GM12878 (cell line): ENCODE results near the gene MS4A12. TPM values are rescaled to one million over a fixed set of nuclear protein-coding genes. Genes with fewer than 3 reads are reported as not detected.
A peak's percentile ranks its signal among the peaks of the same experiment; 100 is the strongest.

Experiments used
- ATF7 ChIP-seq: fragments of 450-650 bp; IDR thresholded peaks from 2 replicates; pipeline ENCODE4 v1.6.1; 2016; ENCODE audit warnings: low read depth, mild to moderate bottlenecking
- BCL11A ChIP-seq: IDR thresholded peaks from 2 replicates; pipeline ENCODE4 v1.6.1; 2011; ENCODE audit warnings: low read depth, low read length
- BCLAF1 ChIP-seq: fragments of 450-650 bp; IDR thresholded peaks from 2 replicates; pipeline ENCODE4 v1.6.1; 2017; ENCODE audit warnings: antibody characterized with exemption, mild to moderate bottlenecking, moderate library complexity
- CBFB ChIP-seq: IDR thresholded peaks from 2 replicates; pipeline ENCODE4 v1.6.1; 2016; ENCODE audit warnings: antibody characterized with exemption, low read depth
- CEBPB ChIP-seq, 2 experiments: fragments of 150-350 bp in 1 of 2; IDR thresholded peaks; 2 replicates each; pipeline ENCODE4 v1.6.1; 2012 to 2014; ENCODE audit warnings: low read depth in 2 of 2, low read length in 2 of 2, borderline replicate concordance in 1 of 2, inconsistent platforms in 1 of 2
- CHD1 ChIP-seq: IDR thresholded peaks from 2 replicates; pipeline ENCODE4 v1.6.1; 2012; ENCODE audit warnings: low read depth, low read length, improper control_type of control experiment
- CHD4 ChIP-seq: fragments of 200-600 bp; sonication (generic); IDR thresholded peaks from 2 replicates; pipeline ENCODE4 v1.6.1; 2016; ENCODE audit warnings: mild to moderate bottlenecking
- CREM ChIP-seq: IDR thresholded peaks from 2 replicates; pipeline ENCODE4 v1.6.1; 2014; ENCODE audit warnings: antibody characterized with exemption, low read depth
- DPF2 ChIP-seq: fragments of 450-650 bp; IDR thresholded peaks from 2 replicates; pipeline ENCODE4 v1.6.1; 2017; ENCODE audit warnings: mild to moderate bottlenecking
- FOXM1 ChIP-seq: IDR thresholded peaks from 2 replicates; pipeline ENCODE4 v1.6.1; 2012; ENCODE audit warnings: low read depth, mild to moderate bottlenecking, inconsistent platforms, low read length, moderate library complexity
- IKZF2 ChIP-seq, 2 experiments: fragments of 450-650 bp; IDR thresholded peaks; 2 replicates each; pipeline ENCODE4 v1.6.1; 2017; ENCODE audit warnings: mild to moderate bottlenecking in 2 of 2, moderate library complexity in 2 of 2
- IRF4 ChIP-seq: IDR thresholded peaks from 2 replicates; pipeline ENCODE4 v1.6.1; 2011; ENCODE audit warnings: low read depth, low read length
- JUNB ChIP-seq: IDR thresholded peaks from 2 replicates; pipeline ENCODE4 v1.6.1; 2016; ENCODE audit warnings: antibody characterized with exemption, mild to moderate bottlenecking
- LARP7 ChIP-seq: fragments of 450-650 bp; IDR thresholded peaks from 2 replicates; pipeline ENCODE4 v1.6.1; 2017; ENCODE audit warnings: mild to moderate bottlenecking
- MAX ChIP-seq: IDR thresholded peaks from 2 replicates; pipeline ENCODE4 v1.6.1; 2012; ENCODE audit warnings: low read depth, low read length, improper control_type of control experiment
- MTA2 ChIP-seq: fragments of 450-650 bp; IDR thresholded peaks from 2 replicates; pipeline ENCODE4 v1.6.1; 2016; ENCODE audit warnings: low read depth, mild to moderate bottlenecking, moderate library complexity
- NFYA ChIP-seq: IDR thresholded peaks from 2 replicates; pipeline ENCODE4 v1.6.1; 2011; ENCODE audit warnings: low read depth, mild to moderate bottlenecking, low read length, improper control_type of control experiment, borderline replicate concordance
- NKRF ChIP-seq: fragments of 450-650 bp; conservative IDR thresholded peaks from 2 replicates; pipeline ENCODE4 v1.6.1; 2017; ENCODE audit warnings: mild to moderate bottlenecking, moderate library complexity
- NR2F1 ChIP-seq: fragments of 450-650 bp; conservative IDR thresholded peaks from 2 replicates; pipeline ENCODE4 v1.6.1; 2017; ENCODE audit warnings: mild to moderate bottlenecking
- POLR2AphosphoS2 ChIP-seq: IDR thresholded peaks from 2 replicates; pipeline ENCODE4 v1.6.1; 2011; ENCODE audit warnings: low read depth, mild to moderate bottlenecking, low read length, improper control_type of control experiment, moderate library complexity
- POLR2AphosphoS5 ChIP-seq: IDR thresholded peaks from 2 replicates; pipeline ENCODE4 v1.6.1; 2011; ENCODE audit warnings: mild to moderate bottlenecking, low read length, inconsistent platforms
- RUNX3 ChIP-seq: IDR thresholded peaks from 2 replicates; pipeline ENCODE4 v1.6.1; 2012; ENCODE audit warnings: low read length, inconsistent platforms
- SMC3 ChIP-seq: IDR thresholded peaks from 2 replicates; pipeline ENCODE4 v1.6.1; 2011; ENCODE audit warnings: low read length, improper control_type of control experiment, borderline replicate concordance
- SUPT20H ChIP-seq: IDR thresholded peaks from 2 replicates; pipeline ENCODE4 v1.6.1; 2011; ENCODE audit warnings: low read depth, mild to moderate bottlenecking, low read length, moderate library complexity, borderline replicate concordance; ENCODE audit not compliant: control insufficient read depth
- TBL1XR1 ChIP-seq: IDR thresholded peaks from 2 replicates; pipeline ENCODE4 v1.6.1; 2012; ENCODE audit warnings: low read depth, low read length, improper control_type of control experiment
- TCF7 ChIP-seq: IDR thresholded peaks from 2 replicates; pipeline ENCODE4 v1.6.1; 2014; ENCODE audit warnings: antibody characterized with exemption, borderline replicate concordance
- ZBED1 ChIP-seq: IDR thresholded peaks from 2 replicates; pipeline ENCODE4 v1.6.1; 2016; ENCODE audit warnings: borderline replicate concordance
- ZNF24 ChIP-seq: fragments of 450-650 bp; IDR thresholded peaks from 2 replicates; pipeline ENCODE4 v1.6.1; 2017; ENCODE audit warnings: antibody characterized with exemption, mild to moderate bottlenecking
- ZNF274 ChIP-seq: IDR thresholded peaks from one replicate; pipeline ENCODE4 v1.8.0; 2011; ENCODE audit not compliant: insufficient read length, insufficient read depth
- ZZZ3 ChIP-seq: IDR thresholded peaks from 2 replicates; pipeline ENCODE4 v1.6.1; 2011; ENCODE audit warnings: low read depth; ENCODE audit not compliant: control insufficient read depth, insufficient read length
- polyA plus RNA-seq, 11 experiments: library from polyadenylated mRNA; depleted of rRNA in 4 of 11; unstranded in 6 of 11; stranded (reverse) in 5 of 11; fragments of >200 nt; fragmentation: Nextera tagmentation in 4 of 11; fragmentation: Illumina TruSeq in 1 of 11; extraction: Ambion mirVana in 4 of 11; extraction: Trizol in 1 of 11; gene quantifications; 1 replicate in 1 of 11; 2 replicates in 10 of 11; pipeline versions ENCODE4 v1.2.1 to v1.2.3, GENCODE V29; 2011 to 2016; ENCODE audit warnings: inconsistent platforms in 2 of 11, missing spikeins in 2 of 11, low read depth in 1 of 11
- total RNA-seq, 4 experiments: library from RNA; depleted of rRNA in 3 of 4; stranded (reverse); fragments of >200 nt in 3 of 4; fragmentation: Illumina TruSeq in 1 of 4; extraction: Trizol in 1 of 4; gene quantifications; 2 replicates each; pipeline versions ENCODE4 v1.2.1 to v1.2.3, GENCODE V29; 2013 to 2021

The MS4A12 gene
- total and polyA plus RNA-seq, 10 of the 15 experiments (the other 5 are each of a cell fraction or from before 2014, with no cell fraction given): 0.05 TPM; not detected in 9

- 0 out of 2 replicates have a peak, but pooled peaks have one; percentile 15 for TF ChIP-seq JUNB
- peak; percentile 93 for TF ChIP-seq POLR2AphosphoS5
- TF ChIP-seq NKRF: 0 out of 2 replicates have a peak, but pooled peaks have one; percentile 42
- TF ChIP-seq SUPT20H: no peak
- TF ChIP-seq ATF7: peak; percentile 81
- no peak for TF ChIP-seq NFYA
- TF ChIP-seq CHD1: no peak
- TF ChIP-seq MTA2: peak; percentile 70
- peak; percentile 86 for TF ChIP-seq RUNX3
- TF ChIP-seq CEBPB (IDR thresholded peaks at IDR 0.05; ENCODE audit: borderline replicate concordance in 1 of 2, low read depth in 2 of 2, low read length in 2 of 2): no peak
- peak; percentile 63 for TF ChIP-seq DPF2
- TF ChIP-seq ZNF274: no peak
- TF ChIP-seq FOXM1: peak; percentile 42; the same call in 1 of the 2 replicates
- TF ChIP-seq MAX: peak; percentile 54; the same call in 1 of the 2 replicates
- no peak for TF ChIP-seq BCLAF1
- 0 out of 2 replicates have a peak, but pooled peaks have one; percentile 46 for TF ChIP-seq CREM
- TF ChIP-seq LARP7: no peak
- TF ChIP-seq IRF4: peak; percentile 57; the same call in 1 of the 2 replicates
- no peak for TF ChIP-seq SMC3
- TF ChIP-seq POLR2AphosphoS2: peak; percentile 82; the same call in 1 of the 2 replicates
- TF ChIP-seq ZZZ3: no peak
- peak; percentile 58 for TF ChIP-seq TCF7
- peak; percentile 75; the same call in 1 of the 2 replicates for TF ChIP-seq ZBED1
- TF ChIP-seq CHD4: no peak
- TF ChIP-seq BCL11A: 0 out of 2 replicates have a peak, but pooled peaks have one; percentile 54
- TF ChIP-seq IKZF2 (IDR thresholded peaks at IDR 0.05): peak; percentile 66; a peak in 2 of 4 replicates
- TF ChIP-seq ZNF24: no peak
- no peak for TF ChIP-seq NR2F1
- peak; percentile 31; the same call in 1 of the 2 replicates for TF ChIP-seq CBFB
- peak; percentile 82 for TF ChIP-seq TBL1XR1
Observed at GRCh38 chr11:60457576-60457975, 35.0 kb upstream of the MS4A12 start (continued).
